ENCODE measurements around the gene KAZN.

The KAZN gene

DNA sequence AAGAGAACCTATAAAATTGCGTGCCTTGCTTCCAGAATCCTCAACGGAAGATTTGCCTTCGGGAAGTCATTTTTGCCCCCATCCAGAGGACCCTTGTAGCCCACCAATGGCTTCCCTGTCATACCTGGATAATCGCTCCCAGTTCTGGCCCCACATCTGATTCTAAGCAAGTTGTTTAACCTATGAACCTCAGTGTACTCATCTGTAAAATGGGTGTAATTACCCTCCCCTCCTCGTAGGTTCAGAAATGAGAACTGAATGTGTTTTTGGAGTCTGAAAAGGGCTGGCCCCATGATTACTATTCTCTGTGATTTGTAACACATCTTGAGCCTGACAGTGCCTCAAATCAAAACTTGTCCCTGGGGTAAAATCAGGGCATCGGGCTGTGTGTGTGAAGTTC, 473.5 kb downstream of the KAZN start:
- H3K4me3 ChIP-seq (ENCODE audit: low read length), result no peak overlapping the region
- no peak overlapping the region for H3K27ac ChIP-seq (ENCODE audit: low read depth, low read length)
- no peaks in the 10 kb centered on the region for H3K36me3 ChIP-seq (ENCODE audit: control insufficient read depth, low read length)
- TF ChIP-seq, protein P1, sequence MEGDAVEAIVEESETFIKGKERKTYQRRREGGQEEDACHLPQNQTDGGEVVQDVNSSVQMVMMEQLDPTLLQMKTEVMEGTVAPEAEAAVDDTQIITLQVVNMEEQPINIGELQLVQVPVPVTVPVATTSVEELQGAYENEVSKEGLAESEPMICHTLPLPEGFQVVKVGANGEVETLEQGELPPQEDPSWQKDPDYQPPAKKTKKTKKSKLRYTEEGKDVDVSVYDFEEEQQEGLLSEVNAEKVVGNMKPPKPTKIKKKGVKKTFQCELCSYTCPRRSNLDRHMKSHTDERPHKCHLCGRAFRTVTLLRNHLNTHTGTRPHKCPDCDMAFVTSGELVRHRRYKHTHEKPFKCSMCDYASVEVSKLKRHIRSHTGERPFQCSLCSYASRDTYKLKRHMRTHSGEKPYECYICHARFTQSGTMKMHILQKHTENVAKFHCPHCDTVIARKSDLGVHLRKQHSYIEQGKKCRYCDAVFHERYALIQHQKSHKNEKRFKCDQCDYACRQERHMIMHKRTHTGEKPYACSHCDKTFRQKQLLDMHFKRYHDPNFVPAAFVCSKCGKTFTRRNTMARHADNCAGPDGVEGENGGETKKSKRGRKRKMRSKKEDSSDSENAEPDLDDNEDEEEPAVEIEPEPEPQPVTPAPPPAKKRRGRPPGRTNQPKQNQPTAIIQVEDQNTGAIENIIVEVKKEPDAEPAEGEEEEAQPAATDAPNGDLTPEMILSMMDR (IDR thresholded peaks at IDR 0.05; ENCODE audit: low read depth, low read length, poor library complexity, severe bottlenecking), result no peak
- no peak for TF ChIP-seq EZH2phosphoT487 (IDR thresholded peaks at IDR 0.05; ENCODE audit: borderline replicate concordance, low read length)
- no peaks in the 10 kb centered on the region for H3K27me3 ChIP-seq (ENCODE audit: control insufficient read depth, low read length)
- H3K79me2 ChIP-seq (ENCODE audit: control insufficient read depth, low read length), result no peaks in the 10 kb centered on the region
- no peaks in the 10 kb centered on the region for H3K9me3 ChIP-seq (ENCODE audit: control insufficient read depth, insufficient read depth, low read length)
- H3K9me2 ChIP-seq (replicated peaks; ENCODE audit: control insufficient read depth, low read length), result no peaks in the 10 kb centered on the region
- H3K4me2 ChIP-seq (ENCODE audit: low read length), result no peak overlapping the region
- no peaks in the 10 kb centered on the region for H4K20me1 ChIP-seq (ENCODE audit: control insufficient read depth, insufficient read depth, low read depth, low read length)
- no peaks in the 10 kb centered on the region for H3K4me1 ChIP-seq (ENCODE audit: control insufficient read depth, low read length)
- H3F3A ChIP-seq (ENCODE audit: control insufficient read depth, insufficient read depth), result no peaks in the 10 kb centered on the region

DNA sequence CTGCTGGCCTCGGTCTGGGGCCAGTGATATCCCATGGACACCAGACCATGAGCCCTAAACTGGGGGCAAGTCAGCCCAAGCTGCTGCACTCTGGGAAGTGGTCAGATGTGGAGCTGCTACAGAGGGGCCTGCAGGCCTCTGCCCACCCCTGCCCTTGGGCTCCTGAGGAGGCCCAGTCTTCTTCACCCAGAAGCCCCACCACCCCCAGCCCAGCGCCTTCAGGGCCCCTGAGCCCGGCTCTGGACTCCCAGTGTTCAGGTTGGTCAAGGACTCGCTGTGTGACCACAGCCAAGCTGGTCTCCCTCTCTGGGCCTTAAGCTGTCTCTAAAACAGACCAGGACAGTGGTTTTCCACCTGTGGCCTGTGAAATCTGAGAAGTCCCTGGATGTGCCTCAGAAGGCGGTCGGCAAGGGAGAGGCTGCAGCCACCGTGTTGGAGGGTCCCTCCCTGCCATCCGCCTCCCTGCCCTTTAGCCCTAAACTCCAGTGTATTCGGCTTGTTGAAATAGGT, 475.4 kb downstream of the KAZN start:
- Histone ChIP-seq H3K4me2 (ENCODE audit: low read length) (no peak overlapping the region), H3K4me3 (ENCODE audit: low read length) (no peak overlapping the region), H3K79me2 (ENCODE audit: control insufficient read depth, low read length) (no peaks in the 10 kb centered on the region), H3K9me3 (ENCODE audit: control insufficient read depth, insufficient read depth, low read length) (no peaks in the 10 kb centered on the region), H3F3A (ENCODE audit: control insufficient read depth, insufficient read depth) (no peaks in the 10 kb centered on the region), H3K27ac (ENCODE audit: low read depth, low read length) (no peak overlapping the region), H3K27me3 (ENCODE audit: control insufficient read depth, low read length) (no peaks in the 10 kb centered on the region), H3K9me2 (replicated peaks; ENCODE audit: control insufficient read depth, low read length) (no peaks in the 10 kb centered on the region), H3K36me3 (ENCODE audit: control insufficient read depth, low read length) (no peaks in the 10 kb centered on the region), H3K4me1 (ENCODE audit: control insufficient read depth, low read length) (no peaks in the 10 kb centered on the region), H4K20me1 (ENCODE audit: control insufficient read depth, insufficient read depth, low read depth, low read length) (no peaks in the 10 kb centered on the region)
- no peak for TF ChIP-seq EZH2phosphoT487 (IDR thresholded peaks at IDR 0.05; ENCODE audit: borderline replicate concordance, low read length)
- TF ChIP-seq, protein P1 (IDR thresholded peaks at IDR 0.05; ENCODE audit: low read depth, low read length, poor library complexity, severe bottlenecking), result no peak

DNA sequence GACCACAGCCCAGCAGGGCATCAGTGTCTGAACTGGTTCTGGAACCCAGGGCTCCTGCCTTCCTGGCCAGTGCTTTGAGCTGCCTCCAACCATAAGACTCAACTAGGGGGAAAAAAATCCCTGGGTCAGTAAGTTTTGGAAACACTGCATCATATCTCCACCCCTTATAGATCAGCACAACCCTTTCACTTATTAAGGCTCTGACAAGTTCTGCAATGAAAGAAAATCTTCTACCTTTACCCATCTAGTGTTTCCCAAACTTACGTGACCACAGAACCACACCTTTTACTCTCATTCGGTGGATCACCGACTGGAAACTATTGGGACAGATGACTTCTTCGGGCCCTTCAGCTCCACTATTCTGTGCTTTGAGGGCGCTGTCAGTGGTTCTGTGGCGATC, 476.7 kb downstream of the KAZN start:
- Histone ChIP-seq H3K27me3 (ENCODE audit: control insufficient read depth, low read length) (no peaks in the 10 kb centered on the region), H3K4me1 (ENCODE audit: control insufficient read depth, low read length) (no peaks in the 10 kb centered on the region), H3K4me2 (ENCODE audit: low read length) (no peak overlapping the region), H3K79me2 (ENCODE audit: control insufficient read depth, low read length) (no peaks in the 10 kb centered on the region), H3K27ac (ENCODE audit: low read depth, low read length) (no peak overlapping the region), H3K9me2 (replicated peaks; ENCODE audit: control insufficient read depth, low read length) (no peaks in the 10 kb centered on the region), H3K36me3 (ENCODE audit: control insufficient read depth, low read length) (no peaks in the 10 kb centered on the region), H3F3A (ENCODE audit: control insufficient read depth, insufficient read depth) (no peaks in the 10 kb centered on the region), H3K9me3 (ENCODE audit: control insufficient read depth, insufficient read depth, low read length) (no peaks in the 10 kb centered on the region), H3K4me3 (ENCODE audit: low read length) (no peak overlapping the region), H4K20me1 (ENCODE audit: control insufficient read depth, insufficient read depth, low read depth, low read length) (no peaks in the 10 kb centered on the region)
- TF ChIP-seq, protein P1 (IDR thresholded peaks at IDR 0.05; ENCODE audit: low read depth, low read length, poor library complexity, severe bottlenecking), result no peak
- TF ChIP-seq EZH2phosphoT487 (IDR thresholded peaks at IDR 0.05; ENCODE audit: borderline replicate concordance, low read length), result no peak
